GM12878 (cell line): ENCODE results near the gene JPH4. TPM values are rescaled to one million over a fixed set of nuclear protein-coding genes. Genes with fewer than 3 reads are reported as not detected.

Experiments used
- ATAC-seq: fragments of 200-7000 bp; cut with Tn5 transposase; 3 replicates; pipeline ENCODE4 v1.9.1; 2020; ENCODE audit warnings: mild to moderate bottlenecking, moderate library complexity
- BruUV-seq: library from RNA; stranded (reverse); fragments of 400-500 nt; replicated peaks from 2 replicates; lab custom pipeline; 2021; lab: Mats Ljungman, UMichigan
- CTCF ChIA-PET: fragments of 300-600 bp; sonication (Branson Sonifier 250); formaldehyde crosslinking; extraction: SDS; loops from one replicate; lab custom pipeline; 2021; ENCODE audit warnings: inconsistent platforms; lab: Yijun Ruan, JAX
- POLR2A ChIA-PET: fragments of 350-600 bp; formaldehyde crosslinking; extraction: SDS; loops from one replicate; lab custom pipeline; 2021; ENCODE audit warnings: inconsistent platforms; lab: Charles Lee
- RAD21 ChIA-PET: fragments of 300-600 bp; sonication (Branson Sonifier 250); formaldehyde crosslinking; loops from one replicate; lab custom pipeline; 2023; ENCODE audit warnings: antibody characterized with exemption; ENCODE audit not compliant: unreplicated experiment; lab: Charles Lee
- SMC1A ChIA-PET: fragments of 300-600 bp; sonication (Branson Sonifier 250); formaldehyde crosslinking; loops from one replicate; lab custom pipeline; 2023; ENCODE audit not compliant: unreplicated experiment, uncharacterized antibody; lab: Charles Lee
- DNase-seq: peaks from one replicate; pipeline ENCODE4 v3.0.0-alpha.2; 2011; ENCODE audit warnings: low read depth, low spot score
- FAIRE-seq: peaks from 3 replicates; lab custom pipeline; 2011; peaks lifted over from hg19 to GRCh38; lab: Jason Lieb, UNC
- H2AFZ ChIP-seq: 2 replicates; pipeline ENCODE4 v1.6.0; 2011; ENCODE audit warnings: low read depth, low read length, control low read depth; ENCODE audit not compliant: control insufficient read depth
- H3K27ac ChIP-seq: 2 replicates; pipeline ENCODE4 v1.5.1; 2011; ENCODE audit warnings: control low read depth; ENCODE audit not compliant: control insufficient read depth, insufficient read depth
- H3K27me3 ChIP-seq, 2 experiments: replicated peaks in 1 of 2; 2 replicates each; pipeline versions ENCODE4 v1.6.0 to v1.6.1; 2011; ENCODE audit warnings: low read length in 1 of 2; ENCODE audit not compliant: control insufficient read depth in 2 of 2, insufficient read depth in 2 of 2
- H3K36me3 ChIP-seq, 2 experiments: 2 replicates each; pipeline ENCODE4 v1.5.1; 2011; ENCODE audit warnings: low read length in 1 of 2; ENCODE audit not compliant: control insufficient read depth in 2 of 2, insufficient read depth in 2 of 2
- H3K4me1 ChIP-seq: 2 replicates; pipeline ENCODE4 v1.6.1; 2011; ENCODE audit warnings: mild to moderate bottlenecking, low read length, moderate library complexity, mixed read lengths; ENCODE audit not compliant: control insufficient read depth, insufficient read depth
- H3K4me2 ChIP-seq: 2 replicates; pipeline ENCODE4 v1.6.0; 2011; ENCODE audit warnings: control low read depth; ENCODE audit not compliant: control insufficient read depth, insufficient read depth
- H3K4me3 ChIP-seq: fragments of 200-600 bp; sonication (generic); 2 replicates; pipeline ENCODE4 v1.5.1; 2016
- H3K79me2 ChIP-seq: 2 replicates; pipeline ENCODE4 v1.6.0; 2011; ENCODE audit warnings: low read length; ENCODE audit not compliant: control insufficient read depth, insufficient read depth
- H3K9ac ChIP-seq: 2 replicates; pipeline ENCODE4 v1.8.0; 2011; ENCODE audit warnings: low read length, control low read depth, mixed read lengths; ENCODE audit not compliant: control insufficient read depth, insufficient read depth
- H3K9me3 ChIP-seq: replicated peaks from 3 replicates; pipeline ENCODE4 v1.5.1; 2011; ENCODE audit warnings: mild to moderate bottlenecking, low read length; ENCODE audit not compliant: control insufficient read depth, insufficient read depth
- H4K20me1 ChIP-seq: 2 replicates; pipeline ENCODE4 v1.6.0; 2011; ENCODE audit not compliant: control insufficient read depth, insufficient read depth
- ATF3 ChIP-seq: IDR thresholded peaks from 2 replicates; pipeline ENCODE4 v1.6.1; 2011; ENCODE audit warnings: low read depth, mild to moderate bottlenecking, low read length, moderate library complexity, borderline replicate concordance; ENCODE audit errors: extremely low read depth
- CHD1 ChIP-seq: IDR thresholded peaks from 2 replicates; pipeline ENCODE4 v1.6.1; 2012; ENCODE audit warnings: low read depth, low read length, improper control_type of control experiment
- CHD2 ChIP-seq: IDR thresholded peaks from 2 replicates; pipeline ENCODE4 v1.6.1; 2011; ENCODE audit warnings: low read depth, low read length, improper control_type of control experiment, borderline replicate concordance
- ETV6 ChIP-seq, 2 experiments: fragments of 450-650 bp in 1 of 2; IDR thresholded peaks in 1 of 2; conservative IDR thresholded peaks in 1 of 2; 2 replicates each; pipeline ENCODE4 v1.6.1; 2014; ENCODE audit warnings: antibody characterized with exemption in 1 of 2, borderline replicate concordance in 1 of 2, low read depth in 1 of 2, mild to moderate bottlenecking in 1 of 2, moderate library complexity in 1 of 2
- GABPA ChIP-seq: IDR thresholded peaks from 2 replicates; pipeline ENCODE4 v1.6.1; 2014; ENCODE audit warnings: antibody characterized with exemption, low read depth, mild to moderate bottlenecking, inconsistent platforms
- PAX5 ChIP-seq: IDR thresholded peaks from 2 replicates; pipeline ENCODE4 v1.6.1; 2011; ENCODE audit warnings: low read depth, low read length, borderline replicate concordance
- RBBP5 ChIP-seq: fragments of 200-600 bp; sonication (generic); conservative IDR thresholded peaks from 2 replicates; pipeline ENCODE4 v1.6.1; 2016
- RUNX3 ChIP-seq: IDR thresholded peaks from 2 replicates; pipeline ENCODE4 v1.6.1; 2012; ENCODE audit warnings: low read length, inconsistent platforms
- SMC3 ChIP-seq: IDR thresholded peaks from 2 replicates; pipeline ENCODE4 v1.6.1; 2011; ENCODE audit warnings: low read length, improper control_type of control experiment, borderline replicate concordance
- SREBF2 ChIP-seq: IDR thresholded peaks from 2 replicates; pipeline ENCODE4 v1.6.1; 2012; ENCODE audit warnings: mild to moderate bottlenecking, low read length
- TCF3 ChIP-seq: IDR thresholded peaks from 2 replicates; pipeline ENCODE4 v1.6.1; 2012; ENCODE audit warnings: low read depth, mild to moderate bottlenecking, low read length, borderline replicate concordance; ENCODE audit not compliant: insufficient read depth
- WGBS: methylation state at CpG from one replicate; pipeline ENCODE4 v1.1.6; 2016; ENCODE audit warnings: low lambda C conversion rate; ENCODE audit not compliant: insufficient replicate concordance, insufficient coverage; ENCODE audit errors: missing lambda C conversion rate; 5-methylcytosine and 5-hydroxymethylcytosine counted together
- in situ Hi-C: fragments of 300-500 bp; cut with MboI; formaldehyde crosslinking; loops from 9 replicates; pipeline ENCODE4 v1.14.3; 2018; ENCODE audit warnings: mixed read lengths
- intact Hi-C: fragments of 100-400 bp; cut with micrococcal nuclease; formaldehyde crosslinking; loops from one replicate; pipeline ENCODE4 v1.14.2; 2022; ENCODE audit not compliant: unreplicated experiment
- polyA plus RNA-seq, 11 experiments: library from polyadenylated mRNA; depleted of rRNA in 4 of 11; unstranded in 6 of 11; stranded (reverse) in 5 of 11; fragments of >200 nt; fragmentation: Nextera tagmentation in 4 of 11; fragmentation: Illumina TruSeq in 1 of 11; extraction: Ambion mirVana in 4 of 11; extraction: Trizol in 1 of 11; gene quantifications; 1 replicate in 1 of 11; 2 replicates in 10 of 11; pipeline versions ENCODE4 v1.2.1 to v1.2.3, GENCODE V29; 2011 to 2016; ENCODE audit warnings: inconsistent platforms in 2 of 11, missing spikeins in 2 of 11, low read depth in 1 of 11
- total RNA-seq, 4 experiments: library from RNA; depleted of rRNA in 3 of 4; stranded (reverse); fragments of >200 nt in 3 of 4; fragmentation: Illumina TruSeq in 1 of 4; extraction: Trizol in 1 of 4; gene quantifications; 2 replicates each; pipeline versions ENCODE4 v1.2.1 to v1.2.3, GENCODE V29; 2013 to 2021
- TF ChIP-seq, protein P1 (sequence below): IDR thresholded peaks from 2 replicates; pipeline ENCODE4 v1.6.1; 2011; ENCODE audit warnings: low read depth, low read length, improper control_type of control experiment, borderline replicate concordance
- TF ChIP-seq, protein P2 (sequence below): fragments of 450-650 bp; IDR thresholded peaks from 2 replicates; pipeline ENCODE4 v1.6.1; 2018; ENCODE audit warnings: mild to moderate bottlenecking, low read depth, moderate library complexity; ENCODE audit not compliant: partially characterized antibody
- TF ChIP-seq, protein P3 (sequence below): IDR thresholded peaks from 2 replicates; pipeline ENCODE4 v1.6.1; 2012; ENCODE audit warnings: low read length, inconsistent platforms

The JPH4 gene
- total and polyA plus RNA-seq, 10 of the 15 experiments (the other 5 are each of a cell fraction or from before 2014, with no cell fraction given), result 0.48 to 10.3 (median 3.8) TPM

DNA sequence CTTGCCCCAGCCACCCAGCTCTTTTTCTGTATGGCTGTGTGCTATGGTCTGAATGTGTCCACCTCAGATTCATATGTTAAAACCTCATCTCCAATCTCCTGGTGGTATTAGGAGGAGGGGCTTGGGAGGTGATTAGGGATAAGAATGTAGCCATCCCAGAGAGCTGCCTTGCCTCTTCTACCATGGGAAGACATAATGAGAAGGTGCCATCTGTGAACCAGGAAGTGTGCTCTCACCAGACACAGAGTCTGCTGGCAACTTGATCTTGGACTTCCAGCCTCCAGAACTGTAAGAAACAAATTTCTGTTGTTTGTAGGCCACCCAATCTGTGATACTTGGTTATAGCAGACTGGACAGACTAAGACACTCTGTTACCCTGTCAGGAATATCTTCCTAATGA, 22.8 kb upstream of the JPH4 start (continued):
- TF ChIP-seq RUNX3 (no peak), CHD2 (no peak)

DNA sequence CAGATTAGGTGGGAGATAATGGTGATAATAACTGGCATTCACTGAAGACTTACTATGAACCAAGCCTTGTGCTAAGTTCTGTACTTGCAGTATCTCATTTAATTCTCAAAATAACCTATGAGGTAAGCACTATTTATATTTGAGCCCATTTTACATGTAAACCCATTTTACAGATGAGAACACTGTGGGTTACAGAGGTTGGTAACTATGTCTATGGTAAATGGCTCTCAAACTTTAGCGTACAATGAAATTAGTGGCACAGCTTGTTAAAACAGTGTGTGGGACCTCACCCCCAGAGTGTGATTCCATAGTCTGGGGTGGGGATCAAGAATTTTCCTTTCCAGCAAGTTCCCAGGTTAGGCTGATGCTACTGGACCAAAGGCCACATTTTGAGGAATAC, 22.2 kb upstream of the JPH4 start:
- Histone ChIP-seq H3K27ac (no peak overlapping the region), H3K79me2 (no peaks in the 10 kb centered on the region), H3K4me2 (no peak overlapping the region), H3K27me3 (no peaks in the 10 kb centered on the region), H3K9ac (no peak overlapping the region), H3K36me3 (no peaks in the 10 kb centered on the region), H4K20me1 (no peaks in the 10 kb centered on the region), H3K4me1 (peaks cover 41% of the 10 kb centered on the region), H2AFZ (no peak overlapping the region), H3K9me3 (no peaks in the 10 kb centered on the region; the same call in 2 of the 3 replicates), H3K4me3 (no peak overlapping the region)
- FAIRE-seq, result no peak
- BruUV-seq, result no TSS peak
- no peak for DNase-seq
- ATAC-seq, result no peak
- ChIA-PET POLR2A (no interaction called here), RAD21 (no interaction called here), SMC1A (interaction anchor here (0.8 to 1.3 kb wide), 2 partner anchors 16 to 31 kb away, joined by 3 to 4 read pairs; no protein-coding TSS in a partner anchor), CTCF (interaction anchor here (1.9 to 3.3 kb wide), 2 partner anchors 10 to 32 kb away, joined by 7 to 18 read pairs; no protein-coding TSS in a partner anchor)
- 96% methylated on average over 1 of the region's 1 CpG for WGBS
- in situ Hi-C loops, result no loop called here
- intact Hi-C loops, result no loop called here
- TF ChIP-seq PAX5 (no peak), ETV6 (conservative IDR thresholded peaks at IDR 0.05 in 1 of 2, IDR thresholded peaks at IDR 0.05 in 1 of 2; ENCODE audit: borderline replicate concordance in 1 of 2, low read depth in 1 of 2) (no peak), TCF3 (no peak), GABPA (no peak), ATF3 (no peak), RBBP5 (no peak), CHD1 (no peak), SREBF2 (no peak), SMC3 (no peak)
- TF ChIP-seq, protein P1, sequence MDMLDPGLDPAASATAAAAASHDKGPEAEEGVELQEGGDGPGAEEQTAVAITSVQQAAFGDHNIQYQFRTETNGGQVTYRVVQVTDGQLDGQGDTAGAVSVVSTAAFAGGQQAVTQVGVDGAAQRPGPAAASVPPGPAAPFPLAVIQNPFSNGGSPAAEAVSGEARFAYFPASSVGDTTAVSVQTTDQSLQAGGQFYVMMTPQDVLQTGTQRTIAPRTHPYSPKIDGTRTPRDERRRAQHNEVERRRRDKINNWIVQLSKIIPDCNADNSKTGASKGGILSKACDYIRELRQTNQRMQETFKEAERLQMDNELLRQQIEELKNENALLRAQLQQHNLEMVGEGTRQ, result no peak
- TF ChIP-seq, protein P2, sequence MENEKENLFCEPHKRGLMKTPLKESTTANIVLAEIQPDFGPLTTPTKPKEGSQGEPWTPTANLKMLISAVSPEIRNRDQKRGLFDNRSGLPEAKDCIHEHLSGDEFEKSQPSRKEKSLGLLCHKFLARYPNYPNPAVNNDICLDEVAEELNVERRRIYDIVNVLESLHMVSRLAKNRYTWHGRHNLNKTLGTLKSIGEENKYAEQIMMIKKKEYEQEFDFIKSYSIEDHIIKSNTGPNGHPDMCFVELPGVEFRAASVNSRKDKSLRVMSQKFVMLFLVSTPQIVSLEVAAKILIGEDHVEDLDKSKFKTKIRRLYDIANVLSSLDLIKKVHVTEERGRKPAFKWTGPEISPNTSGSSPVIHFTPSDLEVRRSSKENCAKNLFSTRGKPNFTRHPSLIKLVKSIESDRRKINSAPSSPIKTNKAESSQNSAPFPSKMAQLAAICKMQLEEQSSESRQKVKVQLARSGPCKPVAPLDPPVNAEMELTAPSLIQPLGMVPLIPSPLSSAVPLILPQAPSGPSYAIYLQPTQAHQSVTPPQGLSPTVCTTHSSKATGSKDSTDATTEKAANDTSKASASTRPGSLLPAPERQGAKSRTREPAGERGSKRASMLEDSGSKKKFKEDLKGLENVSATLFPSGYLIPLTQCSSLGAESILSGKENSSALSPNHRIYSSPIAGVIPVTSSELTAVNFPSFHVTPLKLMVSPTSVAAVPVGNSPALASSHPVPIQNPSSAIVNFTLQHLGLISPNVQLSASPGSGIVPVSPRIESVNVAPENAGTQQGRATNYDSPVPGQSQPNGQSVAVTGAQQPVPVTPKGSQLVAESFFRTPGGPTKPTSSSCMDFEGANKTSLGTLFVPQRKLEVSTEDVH, result no peak
- TF ChIP-seq, protein P3, sequence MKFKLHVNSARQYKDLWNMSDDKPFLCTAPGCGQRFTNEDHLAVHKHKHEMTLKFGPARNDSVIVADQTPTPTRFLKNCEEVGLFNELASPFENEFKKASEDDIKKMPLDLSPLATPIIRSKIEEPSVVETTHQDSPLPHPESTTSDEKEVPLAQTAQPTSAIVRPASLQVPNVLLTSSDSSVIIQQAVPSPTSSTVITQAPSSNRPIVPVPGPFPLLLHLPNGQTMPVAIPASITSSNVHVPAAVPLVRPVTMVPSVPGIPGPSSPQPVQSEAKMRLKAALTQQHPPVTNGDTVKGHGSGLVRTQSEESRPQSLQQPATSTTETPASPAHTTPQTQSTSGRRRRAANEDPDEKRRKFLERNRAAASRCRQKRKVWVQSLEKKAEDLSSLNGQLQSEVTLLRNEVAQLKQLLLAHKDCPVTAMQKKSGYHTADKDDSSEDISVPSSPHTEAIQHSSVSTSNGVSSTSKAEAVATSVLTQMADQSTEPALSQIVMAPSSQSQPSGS, result no peak
